Head of caudate nucleus (tissue), 42 donors: ENCODE measurements around the gene IDE.
"Not testable (repeated sequence)": the region's sequence is repeated elsewhere in the genome, so short reads cannot be mapped to it uniquely, and the experiment has no call there.

Experiments
- DNase-seq, 42 donors: peaks; one replicate each; pipeline versions ENCODE4 v3.0.0 to v3.0.0-alpha.2; 2020 to 2021; ENCODE audit warnings: mixed read lengths in 7 of 42
- intact Hi-C: fragments of 100-400 bp; cut with DNase I; formaldehyde crosslinking; loops from one replicate; pipeline ENCODE4 v1.15.0; 2022

IDE gene

DNA sequence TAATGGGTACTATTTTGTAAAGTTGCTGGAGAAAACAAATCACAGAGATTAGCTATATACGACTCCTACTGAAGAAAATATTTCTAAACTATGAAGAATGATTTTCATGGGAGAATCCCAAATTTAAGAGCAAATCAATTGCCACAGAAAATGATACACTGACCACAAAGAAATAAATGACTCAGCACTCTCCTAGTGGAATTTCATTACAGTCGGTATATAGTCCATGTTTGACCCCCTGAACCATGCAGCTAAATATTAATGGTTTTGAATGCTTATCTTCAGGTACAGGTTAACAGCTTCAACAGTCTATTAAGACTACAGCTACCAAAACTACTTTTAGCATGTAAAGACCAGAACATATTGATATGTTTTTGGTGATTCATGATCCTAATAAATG, 65.0 kb downstream of the IDE start:
- DNase-seq, result no peak
- intact Hi-C loops, result no loop called here

DNA sequence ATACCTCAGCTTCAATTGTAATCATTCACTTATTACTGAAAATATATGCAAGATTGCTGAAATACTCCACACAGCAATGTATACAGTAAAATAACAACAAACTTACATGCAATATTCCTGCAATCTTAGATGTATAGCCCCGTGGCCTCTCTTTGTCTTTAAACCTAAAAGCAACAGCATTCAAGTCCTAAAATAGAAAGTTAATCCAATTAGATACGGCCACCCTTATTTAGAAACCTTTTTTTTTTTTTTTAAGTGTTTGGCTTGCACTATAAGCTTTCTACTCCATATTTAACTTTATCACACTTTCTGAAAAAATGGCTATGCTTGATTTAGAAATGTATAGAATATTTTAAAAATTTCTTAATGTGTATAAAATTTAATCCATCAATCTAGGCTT, 67.6 kb downstream of the IDE start:
- intact Hi-C loops, result no loop called here
- DNase-seq, result no peak

DNA sequence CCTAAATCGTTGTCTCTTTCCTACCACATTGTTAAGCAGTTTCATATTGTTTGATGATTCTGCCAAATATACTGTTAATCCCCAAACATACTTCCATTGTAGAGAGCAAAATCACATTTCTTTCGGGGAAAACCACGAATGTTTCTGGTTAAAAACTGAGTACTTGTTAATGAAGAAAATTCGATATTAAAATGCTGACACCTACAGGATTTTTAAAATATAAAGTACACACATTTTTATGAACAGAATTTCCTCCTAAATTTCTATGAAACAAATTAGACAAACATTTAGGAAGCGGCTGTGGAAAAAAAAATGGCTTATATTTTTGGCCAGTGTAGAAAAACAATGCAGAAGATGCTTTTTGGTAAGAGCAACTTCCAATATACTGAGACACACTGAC, 68.8 kb downstream of the IDE start:
- intact Hi-C loops, result no loop called here
- no peak for DNase-seq

- intact Hi-C loops, result no loop called here
- DNase-seq, result no peak
Observed at GRCh38 chr10:92502296-92502808, 71.5 kb downstream of the IDE start.

- intact Hi-C loops, result no loop called here
- DNase-seq, result no peak
Observed at GRCh38 chr10:92493362-92493761, 80.5 kb downstream of the IDE start.

DNA sequence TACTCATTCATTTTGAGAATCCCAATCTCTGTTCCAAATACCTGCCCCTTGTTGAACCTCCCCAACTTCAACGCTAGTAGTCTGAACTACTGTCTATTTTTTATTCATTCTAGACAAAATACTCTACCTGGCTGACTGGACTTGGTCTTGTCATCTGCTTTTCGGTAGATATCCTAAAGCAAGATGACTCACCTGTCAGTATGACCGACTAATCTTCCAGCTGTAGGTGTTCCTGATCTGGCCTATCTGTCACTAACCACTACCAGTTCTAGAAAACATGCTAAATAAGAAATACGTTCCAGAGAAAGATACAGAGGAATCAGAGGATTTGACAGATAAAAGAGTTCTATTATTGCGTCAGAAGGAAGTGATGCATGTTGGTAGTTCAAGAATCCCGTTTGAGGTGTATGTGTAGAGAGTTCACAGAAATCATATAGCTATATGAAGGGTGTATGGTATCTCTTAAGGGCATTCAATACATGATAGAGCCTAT, 81.1 kb downstream of the IDE start:
- DNase-seq, result no peak
- intact Hi-C loops, result no loop called here

DNA sequence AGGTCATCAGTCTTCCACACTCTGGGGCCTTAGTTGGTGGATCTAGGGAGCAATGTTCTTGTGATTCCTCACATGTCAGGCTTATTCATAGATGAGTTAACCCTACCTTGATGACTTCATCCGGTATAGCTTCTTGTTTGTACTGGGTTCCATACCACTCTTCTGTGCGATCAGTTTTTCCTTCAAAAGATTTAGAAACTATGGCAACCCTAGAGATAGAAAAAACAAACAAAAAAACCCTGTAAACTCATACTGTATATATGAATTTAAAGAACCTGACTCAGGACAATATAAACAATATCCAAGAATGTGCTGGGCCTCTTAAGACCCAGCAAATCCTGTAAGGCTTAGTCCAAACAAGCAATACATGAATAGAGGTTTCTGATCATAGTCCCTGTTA, 83.5 kb downstream of the IDE start:
- intact Hi-C loops, result no loop called here
- no peak for DNase-seq

DNA sequence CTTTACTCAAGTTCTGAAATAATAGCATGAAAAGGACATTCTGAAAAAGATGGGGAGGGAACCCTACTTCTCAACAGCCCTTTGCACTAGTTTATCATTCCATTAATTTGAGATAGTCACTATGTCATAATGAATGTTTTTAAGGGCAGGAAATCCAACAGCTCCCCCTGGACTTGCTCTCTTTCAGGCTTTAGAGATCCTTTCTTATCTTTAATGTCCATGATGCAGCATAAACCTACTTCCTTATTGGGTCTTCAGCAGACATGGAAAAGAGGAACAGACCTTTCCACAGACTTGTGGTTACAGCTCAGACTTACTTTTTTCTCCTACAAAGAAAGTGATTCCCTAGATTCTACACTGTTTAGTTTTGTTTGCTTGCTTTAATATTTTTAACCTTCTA, 87.3 kb downstream of the IDE start:
- DNase-seq, result no peak
- intact Hi-C loops, result no loop called here

- intact Hi-C loops, result no loop called here
- DNase-seq, result no peak
Observed at GRCh38 chr10:92483539-92483938, 90.4 kb downstream of the IDE start.

GRCh38 chr10:92480413-92480812, 93.5 kb downstream of the IDE start:
- no peak for DNase-seq

DNA sequence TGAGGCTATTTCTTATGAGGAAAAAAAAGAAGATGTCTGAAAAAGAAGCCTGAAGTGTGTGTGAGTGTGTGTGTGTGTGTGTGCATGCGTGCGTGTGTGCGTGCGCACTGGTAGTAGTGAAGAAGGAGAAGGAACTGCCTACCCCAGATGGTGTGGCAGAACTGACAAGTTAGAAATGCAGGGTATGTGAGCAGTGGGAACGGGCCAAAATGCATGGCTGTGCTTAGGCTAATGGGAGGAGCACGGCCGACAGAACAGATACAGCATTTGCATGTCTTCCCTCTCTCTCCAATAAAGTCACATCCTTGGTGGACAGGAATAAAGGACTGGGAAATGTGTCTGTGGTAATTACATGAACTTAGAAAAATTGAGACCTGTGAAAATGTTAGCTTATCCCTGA, 94.3 kb downstream of the IDE start:
- DNase-seq, result no peak

More at GRCh38 chr10:92480413-92480812, 93.5 kb downstream of the IDE start:
- intact Hi-C loops, result no loop called here

GRCh38 chr10:92478536-92478935, 95.4 kb downstream of the IDE start:
- intact Hi-C loops, result no loop called here
- DNase-seq, result no peak

More for the DNA sequence above, 94.3 kb downstream of the IDE start:
- intact Hi-C loops, result no loop called here

DNA sequence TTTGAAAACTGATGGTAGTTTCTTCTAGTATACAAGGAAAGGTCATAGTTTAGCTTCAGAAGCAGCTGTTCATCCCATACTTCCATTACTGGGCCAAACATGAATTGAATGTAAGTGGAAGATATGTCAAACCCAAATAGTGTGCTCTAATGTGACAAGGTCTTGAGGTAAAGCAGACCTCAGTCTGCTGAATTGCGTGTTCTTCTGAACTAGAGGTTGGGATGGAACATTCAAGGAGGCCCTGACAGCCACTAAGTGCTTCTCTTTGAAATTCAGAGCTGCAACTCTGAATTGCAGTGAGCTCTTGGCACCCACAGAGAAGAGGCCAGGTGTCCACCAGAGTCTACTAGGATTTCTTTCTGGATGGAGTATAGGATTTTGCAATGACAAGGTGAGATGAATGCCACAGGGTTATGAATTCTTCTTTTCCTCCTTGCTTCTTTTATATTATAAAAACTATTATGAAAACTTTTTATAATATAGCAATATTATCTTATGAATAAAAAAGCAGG, 98.5 kb downstream of the IDE start:
- intact Hi-C loops, result no loop called here
- DNase-seq, result peak in 1 of 42 donors; percentile 23

DNA sequence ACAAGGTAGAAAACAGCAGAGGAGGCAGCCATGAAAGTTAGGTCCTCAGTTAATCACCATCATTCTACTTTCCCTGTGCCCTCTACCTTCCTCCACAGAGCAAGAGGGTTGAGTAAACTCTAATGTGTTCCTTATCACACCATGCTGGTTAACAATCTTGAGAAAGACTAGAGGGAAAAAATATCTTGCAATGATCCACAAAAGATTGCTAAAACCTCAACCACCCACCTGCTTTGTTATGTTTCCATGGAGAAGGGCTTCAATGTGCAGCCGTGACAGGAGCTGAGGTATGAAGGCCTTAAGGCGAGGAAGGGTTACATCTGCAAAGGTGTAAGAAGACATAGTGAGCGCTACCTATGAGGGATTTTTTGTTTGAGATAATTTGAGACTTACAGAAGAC, 103.9 kb downstream of the IDE start:
- intact Hi-C loops, result no loop called here
- peak in 7 of 42 donors; percentile 4 to 41 (median 13) for DNase-seq

GRCh38 chr10:92464364-92464763, 109.5 kb downstream of the IDE start:
- peak in 1 of 42 donors; percentile 9 for DNase-seq
- intact Hi-C loops, result no loop called here

DNA sequence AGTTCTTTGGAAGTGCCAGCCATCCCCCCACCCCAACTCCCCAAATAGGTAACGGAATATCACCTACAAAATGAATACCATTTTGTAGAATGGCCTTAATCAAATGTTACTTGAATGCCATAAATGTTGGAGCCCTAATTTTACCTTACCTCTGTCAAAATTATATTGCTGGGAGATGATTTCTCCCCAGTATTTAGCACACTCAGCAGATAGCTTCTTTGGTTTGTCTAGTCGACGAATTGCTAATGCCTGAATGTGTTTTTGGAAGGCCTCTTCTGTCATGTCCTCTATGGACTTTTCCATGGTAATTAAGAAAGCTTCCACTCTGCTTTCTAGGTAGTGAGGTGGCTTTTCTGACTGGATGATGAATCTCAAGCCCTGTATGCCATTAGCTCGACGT, 110.3 kb downstream of the IDE start:
- DNase-seq, result peak in 1 of 42 donors; percentile 16
- intact Hi-C loops, result no loop called here

GRCh38 chr10:92454955-92455354, 118.9 kb downstream of the IDE start:
- DNase-seq, result not testable (repeated sequence)

DNA sequence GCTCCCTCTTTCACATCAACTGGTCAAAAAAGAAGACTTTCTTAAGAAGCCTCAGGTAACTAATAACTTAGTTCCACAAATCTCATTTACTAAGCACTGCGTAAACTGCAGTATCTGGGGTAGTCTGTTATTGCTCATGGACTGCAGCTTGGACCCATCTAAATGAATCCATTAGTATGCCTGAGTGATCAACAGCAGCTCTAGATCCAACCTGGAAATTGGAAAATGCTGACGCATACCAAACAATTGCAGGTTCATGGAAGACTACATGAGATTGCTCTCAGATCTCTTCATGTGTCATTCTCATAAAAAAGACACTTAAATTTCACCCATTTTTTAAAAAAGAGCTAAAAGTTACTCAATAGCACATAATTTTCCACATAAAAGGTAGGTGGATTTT, 121.6 kb downstream of the IDE start:
- intact Hi-C loops, result no loop called here

More at GRCh38 chr10:92454955-92455354, 118.9 kb downstream of the IDE start:
- intact Hi-C loops, result not testable (repeated sequence)

GRCh38 chr10:92451431-92451830, 122.5 kb downstream of the IDE start:
- intact Hi-C loops, result no loop called here

More for the DNA sequence above, 121.6 kb downstream of the IDE start:
- no peak for DNase-seq

GRCh38 chr10:92450896-92451295, 123.0 kb downstream of the IDE start:
- intact Hi-C loops, result no loop called here
- DNase-seq, result peak in 1 of 42 donors; percentile 5

More at GRCh38 chr10:92451431-92451830, 122.5 kb downstream of the IDE start:
- peak in 1 of 42 donors; percentile 25 for DNase-seq

DNA sequence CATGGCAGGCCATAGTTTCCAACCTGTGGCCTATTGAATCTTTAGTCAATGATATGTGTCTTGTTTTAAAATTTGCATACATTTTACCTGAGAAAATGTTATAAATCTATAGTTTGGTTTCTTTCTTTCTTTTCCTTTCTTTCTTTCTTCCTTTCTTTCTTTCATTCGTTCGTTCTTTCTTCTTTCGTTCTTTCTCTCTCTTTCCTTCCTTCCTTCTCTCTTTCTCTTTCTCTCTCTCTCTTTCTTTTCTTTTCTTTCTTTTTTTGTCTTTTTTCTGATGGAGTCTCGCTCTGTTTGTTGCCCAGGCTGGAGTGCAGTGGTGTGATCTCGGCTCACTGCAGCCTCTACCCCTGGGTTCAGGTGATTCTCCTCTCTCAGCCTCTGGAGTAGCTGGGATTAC, 133.3 kb downstream of the IDE start:
- DNase-seq, result no peak
- intact Hi-C loops, result no loop called here
